Small intestine (tissue), 7 donors: Measurements from ENCODE around the gene SSC4D. TPM values are rescaled to one million over a fixed set of nuclear protein-coding genes. Genes with fewer than 3 reads are reported as not detected.
"Not testable (repeated sequence)": the region's sequence is repeated elsewhere in the genome, so short reads cannot be mapped to it uniquely, and the experiment has no call there.

ENCODE experiments used
- DNase-seq, 2 donors: peaks; one replicate each; pipeline versions ENCODE4 v3.0.0 to v3.0.0-alpha.2; 2013
- FAIRE-seq: peaks from 2 replicates; lab custom pipeline; 2012; peaks lifted over from hg19 to GRCh38; lab: Jason Lieb, UNC
- H3K27ac ChIP-seq, 3 donors: one replicate each; pipeline ENCODE4 v1.5.1; 2013; ENCODE audit warnings: low read length in 2 of 3, mild to moderate bottlenecking in 2 of 3, control low read depth in 1 of 3, inconsistent platforms in 1 of 3, low read depth in 1 of 3, moderate library complexity in 1 of 3
- H3K27me3 ChIP-seq, 3 donors: one replicate each; pipeline ENCODE4 v1.6.1; 2013; ENCODE audit warnings: low read length in 3 of 3, inconsistent platforms in 1 of 3; ENCODE audit not compliant: control insufficient read depth in 3 of 3, insufficient read depth in 3 of 3
- H3K36me3 ChIP-seq, 3 donors: one replicate each; pipeline ENCODE4 v1.6.1; 2013; ENCODE audit warnings: low read length in 3 of 3, inconsistent platforms in 1 of 3, low read depth in 1 of 3, mild to moderate bottlenecking in 1 of 3, moderate library complexity in 1 of 3; ENCODE audit not compliant: control insufficient read depth in 3 of 3, insufficient read depth in 2 of 3
- H3K4me1 ChIP-seq, 3 donors: one replicate each; pipeline ENCODE4 v1.6.1; 2013; ENCODE audit warnings: low read length in 2 of 3, inconsistent platforms in 1 of 3, low read depth in 1 of 3, mild to moderate bottlenecking in 1 of 3, moderate library complexity in 1 of 3; ENCODE audit not compliant: control insufficient read depth in 3 of 3, insufficient read depth in 2 of 3
- H3K4me3 ChIP-seq, 3 donors: one replicate each; pipeline ENCODE4 v1.5.1; 2013; ENCODE audit warnings: low read length in 3 of 3, control low read depth in 1 of 3, inconsistent platforms in 1 of 3, low read depth in 1 of 3, mild to moderate bottlenecking in 1 of 3, moderate library complexity in 1 of 3
- H3K9me3 ChIP-seq, 2 donors: one replicate each; pipeline ENCODE4 v1.6.1; 2013; ENCODE audit warnings: low read depth in 1 of 2, low read length in 1 of 2; ENCODE audit not compliant: control insufficient read depth in 2 of 2, insufficient read depth in 1 of 2
- WGBS, 3 donors: extraction: QIAGEN DNeasy Blood & Tissue Kit; methylation state at CpG; one replicate each; pipeline ENCODE4 v1.1.7; 2013; 5-methylcytosine and 5-hydroxymethylcytosine counted together
- polyA plus RNA-seq, 4 donors: library from polyadenylated mRNA; stranded (reverse) in 3 of 4; unstranded in 1 of 4; fragments of 200-250 nt in 3 of 4; fragments of 120-200 nt in 1 of 4; gene quantifications; one replicate each; pipeline versions ENCODE4 v1.2.1 to v1.2.3, GENCODE V29; 2013
- donor health status: healthy with polysubstance abuse.
- donor health status: control.
- donor health status: control.
- donor health status: Bipolar disorder and iron deficiency.
- donor health status: healthy.

SSC4D gene
- polyA plus RNA-seq, 4 donors: 0.58 to 0.72 TPM; not detected in 2

GRCh38 chr7:76425558-76425957 lies 16.1 kb upstream of the SSC4D start:
- not testable (repeated sequence) for H3K36me3 ChIP-seq, H3K9me3 ChIP-seq, FAIRE-seq, H3K4me3 ChIP-seq, H3K27ac ChIP-seq, H3K27me3 ChIP-seq, DNase-seq
- WGBS, 3 donors: 90 to 95% (median 94%) methylated on average over 4 of the region's 4 CpGs
- H3K4me1 ChIP-seq: peaks cover 0 to 19% (median 0%) of the 10 kb centered on the region in 3 donors

DNA sequence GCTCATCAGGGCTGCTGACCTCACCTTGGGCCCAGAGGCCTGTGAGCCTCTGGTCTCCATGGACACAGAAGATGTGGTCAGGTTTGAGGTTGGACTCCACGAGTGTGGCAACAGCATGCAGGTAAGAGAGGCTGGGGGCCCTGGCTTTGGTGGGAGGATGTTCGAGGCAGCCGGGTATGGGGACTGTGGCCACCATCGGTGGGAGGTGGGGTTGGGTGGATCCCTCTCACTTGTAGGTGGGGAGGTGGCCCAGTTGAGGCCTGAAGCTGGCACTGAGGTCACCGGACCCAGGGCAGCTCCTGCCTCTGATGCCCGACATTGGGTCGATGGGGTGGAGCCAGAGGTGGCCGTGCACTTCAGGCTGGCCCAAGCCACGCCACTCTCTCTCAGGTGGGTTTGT lies 15.7 kb upstream of the SSC4D start:
- H3K36me3 ChIP-seq: peaks cover 0 to 3% (median 0%) of the 10 kb centered on the region in 3 donors
- DNase-seq (no peak), FAIRE-seq (no peak)
- no peak overlapping the region for H3K4me3 ChIP-seq
- H3K27me3 ChIP-seq: no peaks in the 10 kb centered on the region
- peaks cover 0 to 19% (median 0%) of the 10 kb centered on the region in 3 donors for H3K4me1 ChIP-seq
- 85 to 92% (median 91%) methylated on average over 9 of the region's 9 CpGs for WGBS, 3 donors
- H3K27ac ChIP-seq: no peak overlapping the region
- peaks cover 0 to under 1% of the 10 kb centered on the region in 2 donors for H3K9me3 ChIP-seq

DNA sequence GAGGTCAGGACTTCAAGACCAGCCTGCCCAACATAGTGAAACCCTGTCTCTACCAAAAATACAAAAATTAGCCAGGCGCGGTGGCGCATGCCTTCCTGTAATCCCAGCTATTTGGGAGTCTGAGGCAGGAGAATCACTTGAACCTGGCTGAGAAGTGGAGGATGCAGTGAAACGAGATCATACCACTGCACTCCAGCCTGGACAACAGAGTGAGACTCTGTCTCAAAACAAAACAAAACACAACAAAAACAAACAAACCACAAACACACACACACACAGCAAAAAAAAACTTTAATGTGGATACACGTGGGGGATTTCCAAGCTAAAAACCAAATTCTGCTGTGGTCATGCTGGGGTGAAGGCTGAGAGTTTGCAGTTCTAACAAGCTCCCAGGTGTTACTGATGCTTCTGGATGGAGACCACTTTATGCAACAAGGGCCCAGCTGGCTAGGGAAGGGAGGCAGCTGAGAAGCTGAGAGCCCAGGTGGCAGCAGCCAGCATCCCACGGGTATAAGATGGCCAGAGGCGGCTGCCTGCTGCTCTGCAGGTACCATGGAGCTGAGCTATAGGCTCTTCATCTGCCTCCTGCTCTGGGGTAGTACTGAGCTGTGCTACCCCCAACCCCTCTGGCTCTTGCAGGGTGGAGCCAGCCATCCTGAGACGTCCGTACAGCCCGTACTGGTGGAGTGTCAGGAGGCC lies 15.1 kb upstream of the SSC4D start, which contains the start of gene ZP3:
Gene ZP3 (plus strand): TSS at position 538 of the 699 bp plus-strand sequence. CDS start 15 bp downstream, at position 553.
- Histone ChIP-seq H3K9me3 (peaks cover 0 to 4% of the 10 kb centered on the region in 2 donors), H3K27ac (no peak within 1 kb of the TSS), H3K27me3 (no peaks in the 10 kb centered on the region), H3K4me1 (peaks cover 0 to 19% (median 0%) of the 10 kb centered on the region in 3 donors), H3K36me3 (peaks cover 0 to 1% (median 0%) of the 10 kb centered on the region in 3 donors), H3K4me3 (no peak within 1 kb of the TSS)
- DNase-seq (no peak), FAIRE-seq (no peak)
- WGBS, 3 donors: 77 to 82% (median 81%) methylated on average over 10 of the region's 10 CpGs

DNA sequence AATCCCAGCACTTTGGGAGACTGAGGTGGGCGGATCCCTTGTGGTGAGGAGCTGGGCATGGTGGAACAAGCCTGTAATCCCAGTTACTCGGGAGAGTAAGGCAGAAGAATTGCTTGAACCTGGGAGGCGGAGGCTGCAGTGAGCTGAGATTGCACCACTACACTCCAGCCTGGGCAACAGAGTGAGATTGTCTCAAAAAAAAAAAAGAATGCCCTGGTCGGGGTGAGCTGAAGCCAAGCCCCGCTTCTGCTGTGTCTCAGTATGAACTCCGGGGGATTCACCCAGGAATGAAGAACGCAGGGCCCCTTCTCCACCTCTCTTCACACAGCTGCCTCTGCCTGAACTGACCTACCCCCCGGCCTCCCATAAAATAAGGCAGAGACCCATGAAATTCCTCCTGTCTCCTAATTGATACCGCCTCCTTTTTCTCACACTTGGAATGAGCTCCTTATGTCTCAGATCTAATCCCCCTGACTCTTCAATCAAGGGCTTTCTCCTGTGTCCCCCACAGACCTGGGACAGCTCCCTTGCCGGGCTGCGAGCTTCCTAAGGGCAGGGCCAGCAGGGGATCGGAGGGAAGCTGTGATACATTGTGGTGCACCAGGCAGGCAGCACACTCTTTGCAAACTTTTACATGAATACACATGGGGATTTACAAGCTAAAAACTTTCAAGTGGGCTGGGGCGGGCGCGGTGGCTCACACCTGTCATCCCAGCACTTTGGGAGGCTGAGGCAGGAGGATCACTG lies 14.3 kb upstream of the SSC4D start:
- H3K4me3 ChIP-seq: no peak overlapping the region
- WGBS, 3 donors: 58 to 68% (median 60%) methylated on average over 15 of the region's 15 CpGs
- H3K27me3 ChIP-seq: no peaks in the 10 kb centered on the region
- no peak for DNase-seq
- H3K27ac ChIP-seq: no peak overlapping the region
- no peaks in the 10 kb centered on the region for H3K36me3 ChIP-seq
- no peak for FAIRE-seq
- H3K9me3 ChIP-seq: peaks cover 0 to 4% of the 10 kb centered on the region in 2 donors
- peaks cover 0 to 19% (median 0%) of the 10 kb centered on the region in 3 donors for H3K4me1 ChIP-seq

DNA sequence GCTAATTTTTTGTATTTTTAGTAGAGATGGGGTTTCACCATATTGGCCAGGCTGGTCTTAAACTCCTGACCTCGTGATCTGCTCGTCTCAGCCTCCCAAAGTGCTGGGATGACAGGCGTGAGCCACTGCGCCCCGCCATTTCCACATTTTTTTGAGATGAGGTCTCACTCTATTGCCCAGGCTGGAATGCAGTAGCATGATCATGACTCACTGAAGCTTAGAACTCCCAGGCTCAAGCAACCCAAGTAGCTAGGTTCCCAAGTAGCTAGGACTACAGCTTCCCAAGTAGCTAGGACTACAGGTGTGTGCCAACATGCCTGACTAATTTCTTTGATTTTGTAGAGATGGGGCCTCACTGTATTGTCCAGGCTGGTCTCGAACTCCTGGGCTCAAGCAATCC lies 11.6 kb upstream of the SSC4D start:
- WGBS, 3 donors: 88 to 96% (median 91%) methylated on average over 6 of the region's 6 CpGs
- not testable (repeated sequence) for H3K4me3 ChIP-seq, H3K27ac ChIP-seq, H3K27me3 ChIP-seq, FAIRE-seq, H3K9me3 ChIP-seq, DNase-seq, H3K36me3 ChIP-seq
- H3K4me1 ChIP-seq: peaks cover 0 to 12% (median 0%) of the 10 kb centered on the region in 3 donors

GRCh38 chr7:76417654-76418310 lies 8.3 kb upstream of the SSC4D start:
- not testable (repeated sequence) for H3K27ac ChIP-seq, H3K4me1 ChIP-seq, FAIRE-seq, H3K9me3 ChIP-seq, DNase-seq, H3K36me3 ChIP-seq, H3K27me3 ChIP-seq, H3K4me3 ChIP-seq
- 92 to 95% (median 93%) methylated on average over 10 of the region's 10 CpGs for WGBS, 3 donors

GRCh38 chr7:76412249-76412648 lies 2.8 kb upstream of the SSC4D start:
- no peak for FAIRE-seq
- no peaks in the 10 kb centered on the region for H3K27me3 ChIP-seq
- DNase-seq: no peak
- H3K36me3 ChIP-seq: no peaks in the 10 kb centered on the region
- no peak overlapping the region for H3K4me3 ChIP-seq
- WGBS, 3 donors: 74 to 78% (median 75%) methylated on average over 4 to 5 of the region's 5 CpGs
- no peak overlapping the region for H3K27ac ChIP-seq
- no peaks in the 10 kb centered on the region for H3K9me3 ChIP-seq
- H3K4me1 ChIP-seq: no peaks in the 10 kb centered on the region

- Histone ChIP-seq H3K9me3 (no peaks in the 10 kb centered on the region), H3K4me1 (no peaks in the 10 kb centered on the region), H3K4me3 (no peak overlapping the region), H3K27me3 (no peaks in the 10 kb centered on the region), H3K36me3 (no peaks in the 10 kb centered on the region), H3K27ac (no peak overlapping the region)
- DNase-seq (no peak), FAIRE-seq (no peak)
- 53 to 94% (median 86%) methylated on average over 1 of the region's 1 CpG for WGBS, 3 donors
Observed at GRCh38 chr7:76411626-76412025, 2.1 kb upstream of the SSC4D start.
